GM12874 (cell line): ENCODE data around the gene FRMD3.

Source experiments
- CTCF ChIP-seq: IDR thresholded peaks from 2 replicates; pipeline ENCODE4 v1.5.1; 2011; ENCODE audit warnings: low read depth, mild to moderate bottlenecking, control low read depth, low read length, moderate library complexity; ENCODE audit not compliant: insufficient read depth

The FRMD3 gene

DNA sequence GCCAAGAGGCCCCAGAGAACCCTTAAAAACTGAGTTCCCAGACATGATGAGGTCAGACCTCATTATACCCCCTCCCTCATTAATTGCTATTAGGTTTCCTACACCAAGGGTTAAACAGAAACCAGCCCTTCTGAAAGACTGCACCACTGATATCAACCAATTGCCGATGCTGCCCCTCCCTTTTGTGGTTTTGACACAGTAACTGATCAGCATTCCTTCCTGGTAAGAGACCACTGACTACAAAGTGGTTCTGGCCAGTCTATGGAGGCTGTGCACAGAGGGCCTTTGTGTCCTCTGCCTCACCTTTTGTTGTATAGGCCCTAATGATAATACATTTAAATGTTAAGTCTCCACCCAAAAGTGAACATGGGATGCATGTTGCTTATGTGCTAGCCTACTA, 201.5 kb downstream of the FRMD3 start:
- TF ChIP-seq CTCF, result no peak

- TF ChIP-seq CTCF, result peak; percentile 69
Measured at GRCh38 chr9:83334320-83334719, 203.9 kb downstream of the FRMD3 start.

DNA sequence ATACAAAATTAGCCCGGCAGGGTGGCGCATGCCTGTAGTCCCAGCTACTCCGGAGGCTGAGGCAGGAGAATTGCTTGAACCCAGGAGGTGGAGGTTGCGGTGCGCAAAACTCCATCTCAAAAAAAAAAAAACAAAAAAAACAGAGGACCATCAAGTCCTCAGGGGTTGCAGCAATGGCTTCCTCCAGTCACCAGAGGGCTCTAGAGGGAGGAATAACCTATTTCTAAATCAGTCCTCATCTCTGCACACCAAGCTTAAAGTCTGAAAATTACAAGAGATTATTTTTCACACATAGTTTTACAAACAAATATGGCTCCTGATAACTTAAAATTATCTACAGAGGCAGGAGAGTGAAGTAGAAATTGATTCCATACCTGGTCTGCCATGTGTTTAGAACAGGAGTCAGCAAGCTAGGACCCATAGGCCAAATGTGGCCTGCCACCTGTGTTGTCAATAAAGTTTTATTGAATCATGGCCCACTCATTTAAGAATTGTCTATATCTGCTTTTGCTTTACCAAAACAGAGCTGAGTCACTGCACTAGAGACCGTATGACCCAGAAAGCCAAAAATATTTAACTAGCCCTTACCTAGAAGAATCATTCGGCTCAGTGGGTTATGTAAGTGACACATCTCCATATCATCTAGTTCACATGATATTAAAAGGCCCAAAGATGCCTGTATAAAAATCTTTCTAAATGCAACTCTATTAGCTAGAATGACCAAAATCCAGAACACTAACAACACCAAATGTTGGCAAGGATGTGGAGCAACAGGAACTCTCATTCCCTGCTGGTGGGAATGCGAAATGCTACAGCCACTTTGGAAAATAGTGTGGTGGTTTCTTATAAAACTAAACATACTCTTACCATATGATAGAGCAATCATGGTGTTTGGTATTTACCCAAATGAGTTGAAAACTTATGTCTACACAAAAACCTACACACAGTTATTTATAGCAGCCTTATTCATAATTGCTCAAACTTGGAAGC, 207.7 kb downstream of the FRMD3 start:
- TF ChIP-seq CTCF, result peak; percentile 13; the same call in 1 of the 2 replicates

- no peak for TF ChIP-seq CTCF
Measured at GRCh38 chr9:83327750-83328622, 210.2 kb downstream of the FRMD3 start.

GRCh38 chr9:83327323-83327722, 210.9 kb downstream of the FRMD3 start:
- no peak for TF ChIP-seq CTCF

DNA sequence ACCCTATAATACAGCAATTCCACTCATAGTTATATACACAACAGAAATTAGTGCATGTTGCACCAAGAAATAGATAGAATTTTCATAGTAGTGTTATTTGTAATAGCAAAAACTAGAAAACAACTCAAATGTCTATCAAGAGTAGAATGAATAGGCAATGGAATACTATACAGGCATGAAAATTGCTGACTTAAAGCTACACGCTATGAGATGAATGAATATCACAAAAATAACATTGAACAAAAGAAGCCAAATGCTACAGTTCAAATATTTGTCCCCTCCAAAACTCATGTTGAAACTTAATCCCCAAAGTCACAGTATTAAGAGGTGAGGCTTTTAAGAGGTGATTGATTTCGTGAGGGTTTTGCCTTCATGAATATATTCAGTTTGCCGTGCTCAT, 215.1 kb downstream of the FRMD3 start:
- no peak for TF ChIP-seq CTCF

GRCh38 chr9:83322438-83322837, 215.8 kb downstream of the FRMD3 start:
- no peak for TF ChIP-seq CTCF
